Kidney tubule cell (primary cell): ENCODE results near the gene LTB4R2.

ENCODE experiments used
- DNase-seq: peaks from one replicate; pipeline ENCODE4 v3.0.0-alpha.2; 2018; ENCODE audit warnings: low spot score

Gene LTB4R2

DNA sequence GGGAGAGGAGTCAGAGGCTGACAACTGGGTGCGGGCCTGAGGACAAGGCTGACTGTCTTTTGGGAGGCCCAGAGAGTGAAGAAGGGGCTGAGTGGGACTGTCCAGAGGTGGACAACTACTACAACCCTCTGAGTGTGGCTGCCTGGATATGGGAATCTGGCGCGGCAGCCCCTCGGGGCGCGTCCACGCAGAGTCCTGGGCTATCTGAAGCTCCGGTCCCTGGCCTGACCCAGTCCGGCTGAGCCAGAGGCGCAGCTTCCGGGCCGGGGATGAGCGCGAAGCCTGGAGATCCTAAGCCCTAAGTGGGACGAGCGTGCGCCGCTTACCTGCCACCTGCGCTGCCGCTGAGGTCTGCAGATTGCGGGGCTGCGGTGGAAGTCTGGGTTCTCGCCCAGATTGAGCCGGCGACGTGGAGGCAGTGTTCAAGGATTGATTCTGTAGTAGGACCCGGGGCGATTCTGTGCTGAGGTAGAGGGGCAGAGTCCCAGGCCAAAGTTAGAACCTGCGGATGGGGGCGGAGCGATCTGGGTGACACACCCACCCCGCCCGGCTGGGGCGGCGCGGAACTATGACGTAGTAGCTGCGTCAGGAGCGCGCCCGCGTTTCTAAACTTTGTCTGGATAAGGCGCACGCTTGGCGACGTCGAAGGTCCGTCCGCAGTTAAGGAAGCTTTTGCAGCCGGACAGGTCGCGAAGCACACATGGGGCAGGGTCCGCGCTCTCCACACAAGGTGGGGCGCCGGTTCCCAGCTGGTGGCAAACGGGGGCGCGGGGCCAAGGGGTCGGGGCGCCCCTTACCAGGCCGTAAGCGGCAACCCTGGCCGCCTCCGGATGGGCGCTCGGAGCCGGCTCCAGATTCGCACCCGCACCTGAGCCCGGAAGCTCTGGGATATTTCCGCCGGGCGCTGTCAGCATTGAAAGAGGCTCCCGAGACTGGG, 10.4 kb upstream of the LTB4R2 start, which contains the start of the genes DHRS1 and NOP9:
Gene DHRS1 (minus strand): TSS at position 526 of the 937 bp plus-strand sequence. CDS start 674 bp downstream, outside the sequence.
Gene NOP9 (plus strand): TSS at position 596 of the 937 bp plus-strand sequence. CDS start 105 bp downstream, at position 701.
- peak; percentile 91 for DNase-seq

DNA sequence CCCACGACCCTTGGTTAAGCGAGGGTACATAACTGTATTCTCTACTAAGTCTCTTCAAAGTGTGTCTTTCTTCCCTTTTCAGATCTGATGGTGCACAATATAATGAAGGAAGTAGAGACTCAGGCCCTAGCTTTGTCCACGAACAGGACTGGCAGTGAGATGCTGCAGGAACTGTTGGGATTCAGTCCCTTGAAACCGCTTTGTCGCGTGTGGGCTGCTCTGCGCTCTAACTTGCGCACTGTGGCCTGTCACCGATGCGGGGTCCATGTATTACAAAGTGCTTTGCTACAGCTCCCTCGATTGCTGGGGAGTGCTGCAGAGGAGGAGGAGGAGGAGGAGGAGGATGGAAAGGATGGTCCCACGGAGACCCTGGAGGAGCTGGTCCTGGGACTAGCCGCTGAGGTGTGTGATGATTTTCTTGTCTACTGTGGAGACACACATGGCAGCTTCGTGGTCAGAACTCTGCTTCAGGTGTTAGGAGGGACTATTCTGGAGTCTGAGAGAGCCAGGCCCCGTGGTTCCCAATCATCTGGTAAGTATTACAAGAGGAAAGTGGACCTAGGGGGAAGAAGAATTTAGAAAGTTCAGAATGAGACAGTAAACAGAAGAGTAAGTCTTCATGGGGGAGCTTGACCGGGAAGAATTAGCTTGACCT, 9.5 kb upstream of the LTB4R2 start:
- no peak for DNase-seq

DNA sequence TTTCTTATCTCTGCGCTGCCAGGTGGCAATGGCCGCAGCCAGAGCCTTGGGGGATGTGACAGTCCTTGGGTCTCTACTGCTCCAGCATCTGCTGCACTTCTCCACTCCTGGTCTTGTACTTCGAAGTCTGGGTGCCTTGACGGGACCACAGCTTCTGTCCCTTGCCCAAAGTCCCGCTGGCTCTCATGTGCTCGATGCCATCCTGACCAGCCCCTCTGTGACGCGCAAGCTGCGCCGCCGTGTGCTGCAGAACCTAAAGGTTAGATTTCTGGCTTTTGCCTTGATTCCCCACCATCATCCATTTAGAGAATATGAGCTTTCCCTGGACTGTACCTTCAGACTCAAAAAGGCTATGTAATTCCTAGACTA, 5.9 kb upstream of the LTB4R2 start:
- DNase-seq = no peak

DNA sequence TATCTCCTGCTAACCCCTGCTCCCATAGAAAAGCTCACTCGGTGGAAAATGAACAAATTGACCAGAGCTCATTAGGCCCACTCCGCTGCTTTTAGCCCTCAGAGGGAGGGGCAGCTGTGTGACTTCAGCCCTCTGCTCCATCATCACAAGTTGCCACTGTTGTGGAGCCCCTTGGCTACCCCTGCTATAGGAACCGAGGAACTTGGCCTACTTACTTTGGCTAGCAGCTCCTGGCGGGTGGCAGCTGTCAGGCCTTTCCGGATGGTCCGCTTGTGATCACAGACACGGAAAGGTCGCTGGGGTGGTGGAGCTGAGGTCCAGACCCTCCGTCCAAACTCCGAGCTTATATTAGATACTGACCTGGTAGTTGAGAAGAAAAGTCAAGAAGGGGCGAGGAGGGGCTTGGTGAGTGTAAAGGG, 2.8 kb upstream of the LTB4R2 start:
- no peak for DNase-seq

DNA sequence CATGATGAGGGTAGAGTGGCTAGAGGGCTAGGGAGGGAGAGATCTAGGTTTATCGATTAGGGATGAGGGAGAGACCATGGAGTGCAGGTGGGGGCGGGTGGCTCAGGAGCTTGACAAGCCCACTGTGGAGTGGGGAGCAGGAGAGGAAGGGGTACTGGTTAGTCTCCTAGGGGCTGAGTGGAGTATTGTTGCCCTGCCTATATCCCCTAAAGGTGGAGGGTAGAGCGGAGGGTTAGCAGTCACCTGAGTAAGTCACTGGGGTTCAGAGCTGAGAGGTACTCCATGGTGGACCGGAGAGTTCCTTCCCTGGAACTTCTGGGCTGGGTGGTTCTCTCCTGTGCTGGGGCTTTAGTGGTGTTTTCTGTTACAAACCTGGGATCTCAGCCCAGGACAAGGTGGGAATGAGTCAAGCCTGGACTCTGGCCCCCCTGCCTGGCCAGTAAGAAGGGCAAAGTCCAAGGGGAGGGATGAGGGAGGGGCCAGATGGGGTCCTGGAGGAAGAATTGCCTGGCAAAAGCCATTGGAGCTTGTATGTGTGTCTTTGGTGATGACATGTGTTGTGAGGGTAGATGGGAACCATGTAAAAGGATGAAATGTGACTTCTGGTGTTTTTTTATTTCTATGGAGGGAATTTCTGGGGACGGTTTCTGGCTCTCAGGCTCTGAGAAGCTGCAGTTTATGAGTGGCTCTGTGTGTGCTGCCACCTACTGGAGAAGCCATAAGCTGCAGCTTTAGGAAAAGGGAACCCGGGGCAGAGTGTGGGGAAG, 2.2 kb upstream of the LTB4R2 start, which contains the start of gene CIDEB:
Gene CIDEB (minus strand): TSS at position 403 of the 767 bp plus-strand sequence. CDS start 119 bp downstream, at position 284.
- peak; percentile 69 for DNase-seq

DNA sequence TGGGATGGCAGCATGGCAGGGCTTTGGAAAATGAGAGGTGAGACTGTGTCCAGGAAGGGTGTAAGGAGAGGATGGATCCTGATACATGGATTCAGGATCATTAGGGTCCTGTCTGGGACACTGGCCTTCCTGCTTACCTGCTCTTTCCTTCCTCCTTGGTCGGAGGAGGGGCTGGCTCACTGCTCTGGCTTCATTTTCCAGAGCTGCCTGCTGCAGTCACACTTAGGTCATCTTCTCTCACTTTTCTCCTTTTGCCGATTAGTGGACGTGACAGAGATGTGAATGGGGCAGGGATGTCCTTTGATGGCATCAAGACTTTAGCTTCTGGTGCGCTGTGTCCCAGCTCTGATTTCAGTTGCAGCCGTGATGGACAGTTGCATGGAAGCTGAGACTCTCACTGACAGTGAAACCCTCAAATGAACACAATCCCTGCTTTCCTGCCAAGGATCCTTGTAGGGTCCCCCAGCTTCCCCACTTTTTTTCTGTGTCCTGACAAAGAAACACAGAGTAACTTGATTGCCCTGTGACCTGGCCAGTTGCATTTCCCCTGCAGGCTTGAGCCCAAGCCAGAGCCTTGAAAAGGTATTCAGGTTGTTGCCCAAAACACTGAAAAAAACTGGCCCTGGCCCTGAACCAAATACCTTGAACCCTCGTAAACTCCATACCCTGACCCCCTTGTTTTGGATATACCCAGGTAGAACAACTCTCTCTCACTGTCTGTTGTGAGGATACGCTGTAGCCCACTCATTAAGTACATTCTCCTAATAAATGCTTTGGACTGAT, 1.4 kb upstream of the LTB4R2 start:
- no peak for DNase-seq

DNA sequence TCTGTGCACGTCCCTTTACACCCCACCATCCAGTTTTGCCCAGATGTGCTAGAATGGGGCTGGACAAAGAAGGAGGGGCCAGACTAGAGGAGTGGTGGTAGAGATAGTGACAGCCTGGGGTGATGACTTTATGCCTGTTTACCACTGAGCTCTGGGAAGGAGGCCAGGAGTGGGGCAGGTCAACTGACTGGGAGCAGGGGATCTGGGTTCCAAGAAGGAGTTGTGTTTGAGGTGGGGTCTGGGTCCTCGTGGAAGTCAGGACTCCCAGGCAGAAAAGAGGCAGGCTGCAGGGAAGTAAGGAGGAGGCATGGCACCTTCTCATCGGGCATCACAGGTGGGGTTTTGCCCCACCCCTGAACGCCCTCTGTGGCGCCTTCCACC, 315 bp downstream of the LTB4R2 start:
- DNase-seq = no peak

DNA sequence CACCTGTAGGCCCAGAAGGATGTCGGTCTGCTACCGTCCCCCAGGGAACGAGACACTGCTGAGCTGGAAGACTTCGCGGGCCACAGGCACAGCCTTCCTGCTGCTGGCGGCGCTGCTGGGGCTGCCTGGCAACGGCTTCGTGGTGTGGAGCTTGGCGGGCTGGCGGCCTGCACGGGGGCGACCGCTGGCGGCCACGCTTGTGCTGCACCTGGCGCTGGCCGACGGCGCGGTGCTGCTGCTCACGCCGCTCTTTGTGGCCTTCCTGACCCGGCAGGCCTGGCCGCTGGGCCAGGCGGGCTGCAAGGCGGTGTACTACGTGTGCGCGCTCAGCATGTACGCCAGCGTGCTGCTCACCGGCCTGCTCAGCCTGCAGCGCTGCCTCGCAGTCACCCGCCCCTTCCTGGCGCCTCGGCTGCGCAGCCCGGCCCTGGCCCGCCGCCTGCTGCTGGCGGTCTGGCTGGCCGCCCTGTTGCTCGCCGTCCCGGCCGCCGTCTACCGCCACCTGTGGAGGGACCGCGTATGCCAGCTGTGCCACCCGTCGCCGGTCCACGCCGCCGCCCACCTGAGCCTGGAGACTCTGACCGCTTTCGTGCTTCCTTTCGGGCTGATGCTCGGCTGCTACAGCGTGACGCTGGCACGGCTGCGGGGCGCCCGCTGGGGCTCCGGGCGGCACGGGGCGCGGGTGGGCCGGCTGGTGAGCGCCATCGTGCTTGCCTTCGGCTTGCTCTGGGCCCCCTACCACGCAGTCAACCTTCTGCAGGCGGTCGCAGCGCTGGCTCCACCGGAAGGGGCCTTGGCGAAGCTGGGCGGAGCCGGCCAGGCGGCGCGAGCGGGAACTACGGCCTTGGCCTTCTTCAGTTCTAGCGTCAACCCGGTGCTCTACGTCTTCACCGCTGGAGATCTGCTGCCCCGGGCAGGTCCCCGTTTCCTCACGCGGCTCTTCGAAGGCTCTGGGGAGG, 985 bp downstream of the LTB4R2 start, which contains the start of gene LTB4R:
Gene LTB4R (plus strand): TSS at position 857 of the 959 bp plus-strand sequence. CDS start 4,150 bp downstream, outside the sequence.
- DNase-seq = peak; percentile 80

DNA sequence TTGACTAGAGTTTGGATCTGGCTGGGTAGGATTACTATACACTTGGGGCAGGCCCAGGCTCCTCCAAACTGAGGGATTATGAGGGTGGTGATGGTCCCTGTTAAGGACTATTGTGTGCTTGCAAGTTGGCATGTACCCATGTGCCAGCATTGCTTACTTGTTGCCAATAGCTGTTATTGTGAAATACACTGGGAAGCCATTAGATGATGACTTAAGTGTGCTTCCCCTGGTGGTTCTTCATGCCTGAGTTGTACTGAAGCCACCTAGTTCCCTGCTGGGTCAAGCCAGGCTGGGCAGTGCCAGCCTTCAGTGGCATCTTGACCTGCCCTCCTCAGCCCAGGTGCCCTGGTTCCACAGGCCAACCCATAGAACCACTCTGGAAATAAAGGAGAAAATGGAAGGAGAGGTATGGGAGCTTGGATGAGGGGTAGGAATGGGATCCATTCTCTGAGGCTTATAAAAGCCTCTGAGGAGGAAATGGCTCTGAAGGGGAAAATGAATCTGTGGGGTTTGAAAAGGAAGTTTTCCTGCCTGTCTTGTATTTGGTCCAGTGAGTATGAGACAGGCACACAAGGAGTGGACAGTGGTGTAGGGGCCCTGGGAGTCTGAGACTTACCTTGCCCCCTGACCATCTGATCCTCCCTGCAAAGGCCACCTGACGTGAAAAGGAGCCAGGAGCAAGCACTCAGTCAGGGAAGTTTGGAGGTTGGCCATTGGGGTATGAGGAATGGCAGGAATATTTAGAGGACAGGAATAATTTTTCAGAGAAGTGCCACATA, 2.1 kb downstream of the LTB4R2 start:
- DNase-seq = peak; percentile 49

DNA sequence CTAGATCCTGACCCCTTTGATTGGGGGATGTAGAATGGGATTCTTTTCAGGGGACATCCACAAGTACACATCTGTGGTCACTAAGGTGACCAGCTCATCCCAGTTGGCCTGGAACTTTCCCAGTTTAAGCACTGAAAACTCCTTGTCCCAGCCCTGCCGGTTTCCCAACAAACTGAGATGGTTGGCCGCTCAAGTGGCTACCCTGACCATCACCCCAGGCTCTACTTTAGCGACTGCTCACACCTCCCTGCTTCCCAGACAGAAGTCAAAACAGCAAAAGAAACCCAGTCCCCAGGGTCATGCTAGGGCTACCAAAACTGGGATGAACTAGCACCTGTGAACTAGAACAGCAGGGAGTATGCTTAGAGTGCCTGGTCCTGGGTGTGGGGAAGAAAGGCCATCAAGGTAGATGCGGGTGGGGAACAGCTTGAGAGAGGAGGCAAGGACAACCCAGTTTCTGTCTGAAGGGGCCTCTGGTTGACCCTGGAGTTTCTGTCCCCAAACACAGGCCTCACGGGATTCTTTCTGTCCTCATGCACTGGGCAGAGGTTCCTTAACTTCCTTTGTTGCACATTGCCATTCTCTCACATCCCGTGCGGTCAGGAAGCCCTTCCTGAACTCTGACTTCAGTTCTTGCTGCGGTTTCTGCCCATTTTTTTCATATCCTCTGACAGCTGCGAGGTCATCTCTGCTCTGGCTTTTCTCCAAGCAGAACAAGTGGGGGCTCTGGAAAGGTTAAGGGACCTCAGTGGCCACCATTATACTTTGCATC, 3.0 kb downstream of the LTB4R2 start:
- peak; percentile 57 for DNase-seq

DNA sequence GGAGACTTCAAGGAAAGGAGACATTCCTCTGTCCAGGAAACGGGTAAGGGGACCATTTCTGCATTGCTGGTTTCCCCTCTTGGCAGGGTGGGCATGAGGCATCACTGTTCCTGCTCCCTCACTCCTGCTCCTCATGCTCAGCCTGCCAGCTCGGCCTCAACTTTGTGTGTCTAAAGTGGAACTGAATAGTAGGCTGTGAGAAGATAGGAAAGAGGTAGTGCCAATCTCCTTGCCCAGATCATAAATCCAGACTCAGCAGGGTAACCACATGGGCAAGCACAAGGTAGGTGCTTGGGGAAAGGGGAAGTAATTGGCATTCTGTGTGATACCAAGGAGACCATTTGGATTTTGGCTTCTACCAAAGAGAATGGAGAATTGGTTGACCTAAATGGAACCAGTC, 4.0 kb downstream of the LTB4R2 start:
- DNase-seq = no peak

DNA sequence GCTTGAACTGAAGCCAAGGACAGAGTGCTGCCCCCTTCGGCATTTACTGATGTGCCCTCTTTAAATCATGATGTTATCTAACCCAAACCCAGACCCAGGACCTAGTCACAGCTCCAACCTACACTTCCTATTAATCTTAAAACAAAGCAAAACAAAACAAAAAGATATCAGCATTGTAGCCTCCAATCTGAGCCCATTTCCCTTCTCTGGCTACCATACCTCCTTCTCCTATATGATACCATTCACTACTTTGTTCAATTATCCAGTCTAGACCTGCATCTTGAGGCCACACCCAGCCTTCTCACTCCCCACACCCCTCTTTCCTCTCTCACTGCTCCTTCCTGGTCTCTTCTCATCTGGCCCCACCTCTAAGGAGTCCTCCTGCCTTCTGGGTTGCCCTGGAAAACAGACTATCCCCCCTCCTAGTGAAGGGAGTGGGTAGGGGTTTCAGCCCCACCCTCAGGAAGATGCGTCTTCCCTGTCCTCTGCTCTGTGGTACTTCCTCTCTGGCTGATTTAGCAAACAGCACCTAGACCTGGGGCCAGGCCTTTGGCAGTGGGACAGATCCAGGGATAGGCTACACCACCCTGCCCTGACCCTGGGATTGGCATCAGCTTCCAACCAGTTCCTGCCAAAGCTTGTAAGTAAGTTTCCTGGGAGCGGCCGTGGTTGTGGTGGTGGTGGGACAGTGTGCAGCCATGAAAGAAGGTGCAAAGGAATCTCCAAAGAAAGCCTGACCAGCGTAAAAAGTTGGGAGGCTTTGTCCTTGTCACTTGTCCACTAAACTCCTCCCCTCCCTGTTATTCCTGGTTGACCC, 4.6 kb downstream of the LTB4R2 start:
- no peak for DNase-seq

DNA sequence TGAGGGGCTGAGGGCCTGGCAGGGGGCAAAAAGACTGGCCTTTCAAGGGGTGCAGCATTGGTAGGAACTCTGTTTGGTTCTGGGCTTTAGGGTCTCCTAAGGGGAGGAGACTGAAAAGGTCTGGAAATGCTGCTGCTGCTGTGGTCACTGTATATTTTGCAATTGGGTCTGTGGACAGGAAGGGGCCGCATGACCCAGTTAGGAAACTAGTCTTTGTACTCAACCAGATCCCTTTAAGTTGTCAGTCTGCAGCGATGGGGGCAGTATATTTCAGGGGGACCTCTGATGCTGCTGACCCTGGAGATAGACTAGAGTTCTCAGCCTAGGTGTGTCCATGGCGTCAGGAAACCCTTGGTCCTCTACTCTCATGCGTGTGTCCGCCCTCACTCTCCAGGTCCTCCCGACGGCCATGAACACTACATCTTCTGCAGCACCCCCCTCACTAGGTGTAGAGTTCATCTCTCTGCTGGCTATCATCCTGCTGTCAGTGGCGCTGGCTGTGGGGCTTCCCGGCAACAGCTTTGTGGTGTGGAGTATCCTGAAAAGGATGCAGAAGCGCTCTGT, 5.4 kb downstream of the LTB4R2 start:
- DNase-seq = no peak

DNA sequence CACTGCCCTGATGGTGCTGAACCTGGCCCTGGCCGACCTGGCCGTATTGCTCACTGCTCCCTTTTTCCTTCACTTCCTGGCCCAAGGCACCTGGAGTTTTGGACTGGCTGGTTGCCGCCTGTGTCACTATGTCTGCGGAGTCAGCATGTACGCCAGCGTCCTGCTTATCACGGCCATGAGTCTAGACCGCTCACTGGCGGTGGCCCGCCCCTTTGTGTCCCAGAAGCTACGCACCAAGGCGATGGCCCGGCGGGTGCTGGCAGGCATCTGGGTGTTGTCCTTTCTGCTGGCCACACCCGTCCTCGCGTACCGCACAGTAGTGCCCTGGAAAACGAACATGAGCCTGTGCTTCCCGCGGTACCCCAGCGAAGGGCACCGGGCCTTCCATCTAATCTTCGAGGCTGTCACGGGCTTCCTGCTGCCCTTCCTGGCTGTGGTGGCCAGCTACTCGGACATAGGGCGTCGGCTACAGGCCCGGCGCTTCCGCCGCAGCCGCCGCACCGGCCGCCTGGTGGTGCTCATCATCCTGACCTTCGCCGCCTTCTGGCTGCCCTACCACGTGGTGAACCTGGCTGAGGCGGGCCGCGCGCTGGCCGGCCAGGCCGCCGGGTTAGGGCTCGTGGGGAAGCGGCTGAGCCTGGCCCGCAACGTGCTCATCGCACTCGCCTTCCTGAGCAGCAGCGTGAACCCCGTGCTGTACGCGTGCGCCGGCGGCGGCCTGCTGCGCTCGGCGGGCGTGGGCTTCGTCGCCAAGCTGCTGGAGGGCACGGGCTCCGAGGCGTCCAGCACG, 6.1 kb downstream of the LTB4R2 start:
- peak; percentile 31 for DNase-seq

DNA sequence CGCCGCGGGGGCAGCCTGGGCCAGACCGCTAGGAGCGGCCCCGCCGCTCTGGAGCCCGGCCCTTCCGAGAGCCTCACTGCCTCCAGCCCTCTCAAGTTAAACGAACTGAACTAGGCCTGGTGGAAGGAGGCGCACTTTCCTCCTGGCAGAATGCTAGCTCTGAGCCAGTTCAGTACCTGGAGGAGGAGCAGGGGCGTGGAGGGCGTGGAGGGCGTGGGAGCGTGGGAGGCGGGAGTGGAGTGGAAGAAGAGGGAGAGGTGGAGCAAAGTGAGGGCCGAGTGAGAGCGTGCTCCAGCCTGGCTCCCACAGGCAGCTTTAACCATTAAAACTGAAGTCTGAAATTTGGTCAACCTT, 6.6 kb downstream of the LTB4R2 start:
- DNase-seq = no peak

DNA sequence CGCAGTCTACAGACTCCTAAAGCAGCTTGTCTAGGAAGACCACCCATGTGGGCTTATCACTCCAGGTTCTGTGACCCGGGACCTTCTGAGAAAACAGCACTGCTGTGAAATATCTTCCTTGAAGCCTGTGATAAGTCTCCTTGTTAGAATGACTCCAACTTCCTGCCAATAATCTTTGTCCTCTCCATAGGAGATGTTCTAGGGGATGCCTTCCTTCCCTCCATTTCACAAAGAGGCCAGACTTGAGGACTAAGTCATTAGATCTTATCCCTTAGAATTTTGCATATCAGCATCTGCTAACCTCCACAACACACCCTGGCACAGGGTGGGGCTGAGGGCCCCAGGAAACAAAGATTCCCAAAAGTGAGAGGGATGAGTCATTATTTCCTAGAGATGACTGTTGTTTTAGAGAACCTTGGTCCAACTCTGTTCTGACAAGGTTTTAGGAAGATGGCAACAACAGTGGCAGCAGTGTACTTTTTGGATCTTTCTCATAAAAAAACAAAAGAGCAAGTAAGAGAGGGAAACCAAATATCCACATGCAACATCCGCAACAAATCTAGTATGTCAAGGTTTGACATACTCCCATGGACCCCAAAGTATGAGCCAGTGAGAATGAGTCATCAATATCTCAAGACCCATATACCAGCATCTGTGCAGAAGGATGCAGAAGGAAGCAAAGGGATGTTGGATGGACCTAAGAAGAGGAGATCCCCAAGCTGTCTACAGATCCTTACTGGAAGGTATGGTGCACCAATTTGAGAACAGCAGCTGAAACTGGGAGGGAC, 7.4 kb downstream of the LTB4R2 start:
- DNase-seq = no peak
